Activated naive CD8-positive, alpha-beta T cell treated with anti-CD3 and anti-CD28 coated beads for 36 hours (primary cell): Measurements from ENCODE around the gene EIF2S2. TPM values are rescaled to one million over a fixed set of nuclear protein-coding genes. Genes with fewer than 3 reads are reported as not detected.
A peak's percentile ranks its signal among the peaks of the same experiment; 100 is the strongest.

Experiments
- DNase-seq: peaks from one replicate; pipeline ENCODE4 v3.0.0; 2021
- H3K27ac Mint-ChIP-seq: one replicate; pipeline ENCODE4 v1.8.0; 2022; ENCODE audit warnings: mild to moderate bottlenecking, moderate library complexity, mixed read lengths
- H3K27me3 Mint-ChIP-seq: one replicate; pipeline ENCODE4 v1.8.0; 2022; ENCODE audit warnings: mild to moderate bottlenecking, mixed read lengths
- H3K36me3 Mint-ChIP-seq: one replicate; pipeline ENCODE4 v1.8.0; 2021; ENCODE audit warnings: mild to moderate bottlenecking, mixed read lengths
- H3K4me1 Mint-ChIP-seq: one replicate; pipeline ENCODE4 v1.8.0; 2021; ENCODE audit warnings: mixed read lengths
- H3K4me3 Mint-ChIP-seq: one replicate; pipeline ENCODE4 v1.8.0; 2022; ENCODE audit warnings: mild to moderate bottlenecking, moderate library complexity, mixed read lengths
- H3K9me3 Mint-ChIP-seq: one replicate; pipeline ENCODE4 v1.8.0; 2022; ENCODE audit warnings: mixed read lengths
- total RNA-seq, 2 experiments: library from RNA; stranded (reverse); gene quantifications; one replicate each; pipeline ENCODE4 v1.2.3, GENCODE V29; 2021

EIF2S2 gene
- total RNA-seq, 2 experiments from 2014 or later: 177 to 179 TPM

- H3K4me3 Mint-ChIP-seq: no peak overlapping the region
- H3K36me3 Mint-ChIP-seq: no peaks in the 10 kb centered on the region
- no peak overlapping the region for H3K27ac Mint-ChIP-seq
- H3K4me1 Mint-ChIP-seq: peaks cover 8% of the 10 kb centered on the region
- H3K9me3 Mint-ChIP-seq: no peaks in the 10 kb centered on the region
- peak; percentile 45 for DNase-seq
- peaks cover 18% of the 10 kb centered on the region for H3K27me3 Mint-ChIP-seq
These were observed 17.6 kb upstream of the EIF2S2 start for GRCh38 chr20:34129518-34130162.

DNA sequence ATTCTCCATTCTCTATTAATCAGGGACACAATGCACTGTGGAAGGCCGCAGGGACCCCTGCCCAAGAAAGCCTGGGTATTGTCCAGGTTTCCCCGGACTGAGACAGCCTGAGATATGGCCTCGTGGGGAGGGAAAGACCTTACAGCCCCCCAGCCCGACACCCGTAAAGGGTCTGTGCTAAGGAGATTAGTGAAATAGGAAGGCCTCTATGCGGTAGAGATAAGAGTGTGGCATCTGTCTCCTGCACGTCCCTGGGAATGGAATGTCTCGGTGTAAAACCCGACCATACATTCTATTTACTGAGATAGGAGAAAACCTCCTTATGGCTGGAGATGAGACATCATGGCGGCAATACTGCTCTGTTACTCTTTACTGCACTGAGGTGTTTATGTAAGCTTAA lies 15.7 kb upstream of the EIF2S2 start:
- H3K27ac Mint-ChIP-seq: no peak overlapping the region
- no peaks in the 10 kb centered on the region for H3K9me3 Mint-ChIP-seq
- peaks cover 18% of the 10 kb centered on the region for H3K27me3 Mint-ChIP-seq
- H3K4me3 Mint-ChIP-seq: no peak overlapping the region
- H3K36me3 Mint-ChIP-seq: no peaks in the 10 kb centered on the region
- peaks cover 15% of the 10 kb centered on the region for H3K4me1 Mint-ChIP-seq
- DNase-seq: no peak

- Mint-ChIP-seq H3K4me3 (no peak overlapping the region), H3K4me1 (peaks cover 18% of the 10 kb centered on the region), H3K27me3 (peaks cover 13% of the 10 kb centered on the region), H3K27ac (no peak overlapping the region), H3K36me3 (no peaks in the 10 kb centered on the region), H3K9me3 (no peaks in the 10 kb centered on the region)
- DNase-seq: no peak
These were observed 12.6 kb upstream of the EIF2S2 start for GRCh38 chr20:34124469-34125249.

DNA sequence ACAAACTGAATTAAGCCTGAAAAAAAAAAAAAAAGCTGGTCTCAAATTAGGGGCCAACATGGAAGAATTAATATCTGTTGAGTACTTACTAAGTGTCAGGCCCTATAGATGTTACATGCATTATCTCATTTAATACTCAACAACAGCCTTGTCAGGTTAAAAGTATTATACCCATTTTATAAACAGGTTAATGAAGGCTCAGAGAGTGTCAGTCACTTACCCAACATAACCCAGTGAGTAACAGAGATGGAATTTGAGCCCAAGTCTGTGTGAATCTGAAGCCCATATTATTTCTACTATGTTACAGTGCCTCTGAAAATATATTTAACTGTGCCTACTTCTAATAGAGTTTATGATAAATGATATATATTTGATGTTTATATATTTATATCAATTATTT lies 11.3 kb upstream of the EIF2S2 start:
- Mint-ChIP-seq H3K4me1 (peaks cover 14% of the 10 kb centered on the region), H3K9me3 (no peaks in the 10 kb centered on the region), H3K27ac (no peak overlapping the region), H3K27me3 (peaks cover 12% of the 10 kb centered on the region), H3K4me3 (no peak overlapping the region), H3K36me3 (no peaks in the 10 kb centered on the region)
- DNase-seq: no peak

GRCh38 chr20:34122274-34122980 lies 10.4 kb upstream of the EIF2S2 start:
- no peak overlapping the region for H3K4me3 Mint-ChIP-seq
- peaks cover 9% of the 10 kb centered on the region for H3K27me3 Mint-ChIP-seq
- peaks cover 14% of the 10 kb centered on the region for H3K4me1 Mint-ChIP-seq
- no peak overlapping the region for H3K27ac Mint-ChIP-seq
- H3K9me3 Mint-ChIP-seq: no peaks in the 10 kb centered on the region
- DNase-seq: no peak
- no peaks in the 10 kb centered on the region for H3K36me3 Mint-ChIP-seq

- H3K27me3 Mint-ChIP-seq: no peaks in the 10 kb centered on the region
- no peak overlapping the region for H3K27ac Mint-ChIP-seq
- H3K9me3 Mint-ChIP-seq: no peaks in the 10 kb centered on the region
- no peak overlapping the region for H3K4me3 Mint-ChIP-seq
- no peak for DNase-seq
- peaks cover 14% of the 10 kb centered on the region for H3K4me1 Mint-ChIP-seq
- no peaks in the 10 kb centered on the region for H3K36me3 Mint-ChIP-seq
These were observed 8.2 kb upstream of the EIF2S2 start for GRCh38 chr20:34120213-34120612.

DNA sequence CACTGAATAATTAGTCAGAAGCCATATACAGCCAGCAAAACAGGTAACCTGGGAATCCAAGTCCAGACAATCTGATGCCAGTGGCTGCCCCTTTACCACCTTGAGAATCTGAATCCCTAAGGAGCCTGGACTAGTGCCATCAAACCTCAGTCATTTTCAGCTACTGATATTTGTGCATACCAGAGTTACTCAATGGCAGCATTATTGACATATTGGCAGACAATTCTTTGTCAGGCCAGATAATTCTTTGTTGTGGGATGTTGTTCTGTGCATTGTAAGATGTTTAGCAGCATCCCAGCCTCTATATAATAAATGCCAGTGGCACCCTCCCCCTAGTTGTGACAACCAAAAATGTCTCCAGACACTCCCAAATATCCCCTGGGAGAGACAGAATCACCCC lies 3.2 kb upstream of the EIF2S2 start:
- H3K27ac Mint-ChIP-seq: no peak overlapping the region
- no peak overlapping the region for H3K4me3 Mint-ChIP-seq
- H3K4me1 Mint-ChIP-seq: peaks cover 8% of the 10 kb centered on the region
- H3K9me3 Mint-ChIP-seq: no peaks in the 10 kb centered on the region
- peaks cover 14% of the 10 kb centered on the region for H3K36me3 Mint-ChIP-seq
- no peaks in the 10 kb centered on the region for H3K27me3 Mint-ChIP-seq
- DNase-seq: no peak

GRCh38 chr20:34114809-34115208 lies 2.8 kb upstream of the EIF2S2 start:
- H3K4me3 Mint-ChIP-seq: no peak overlapping the region
- no peak overlapping the region for H3K27ac Mint-ChIP-seq

GRCh38 chr20:34112600-34113101 lies 608 bp upstream of the EIF2S2 start:
- Mint-ChIP-seq H3K27me3 (no peaks in the 10 kb centered on the region), H3K9me3 (no peaks in the 10 kb centered on the region), H3K4me3 (peak overlapping the region; percentile 94), H3K27ac (peak overlapping the region; percentile 98), H3K4me1 (peaks cover 30% of the 10 kb centered on the region), H3K36me3 (peaks cover 37% of the 10 kb centered on the region)
- DNase-seq: no peak

More at GRCh38 chr20:34114809-34115208, 2.8 kb upstream of the EIF2S2 start:
- peaks cover 17% of the 10 kb centered on the region for H3K36me3 Mint-ChIP-seq
- no peak for DNase-seq
- H3K4me1 Mint-ChIP-seq: peaks cover 11% of the 10 kb centered on the region
- no peaks in the 10 kb centered on the region for H3K9me3 Mint-ChIP-seq
- H3K27me3 Mint-ChIP-seq: no peaks in the 10 kb centered on the region

DNA sequence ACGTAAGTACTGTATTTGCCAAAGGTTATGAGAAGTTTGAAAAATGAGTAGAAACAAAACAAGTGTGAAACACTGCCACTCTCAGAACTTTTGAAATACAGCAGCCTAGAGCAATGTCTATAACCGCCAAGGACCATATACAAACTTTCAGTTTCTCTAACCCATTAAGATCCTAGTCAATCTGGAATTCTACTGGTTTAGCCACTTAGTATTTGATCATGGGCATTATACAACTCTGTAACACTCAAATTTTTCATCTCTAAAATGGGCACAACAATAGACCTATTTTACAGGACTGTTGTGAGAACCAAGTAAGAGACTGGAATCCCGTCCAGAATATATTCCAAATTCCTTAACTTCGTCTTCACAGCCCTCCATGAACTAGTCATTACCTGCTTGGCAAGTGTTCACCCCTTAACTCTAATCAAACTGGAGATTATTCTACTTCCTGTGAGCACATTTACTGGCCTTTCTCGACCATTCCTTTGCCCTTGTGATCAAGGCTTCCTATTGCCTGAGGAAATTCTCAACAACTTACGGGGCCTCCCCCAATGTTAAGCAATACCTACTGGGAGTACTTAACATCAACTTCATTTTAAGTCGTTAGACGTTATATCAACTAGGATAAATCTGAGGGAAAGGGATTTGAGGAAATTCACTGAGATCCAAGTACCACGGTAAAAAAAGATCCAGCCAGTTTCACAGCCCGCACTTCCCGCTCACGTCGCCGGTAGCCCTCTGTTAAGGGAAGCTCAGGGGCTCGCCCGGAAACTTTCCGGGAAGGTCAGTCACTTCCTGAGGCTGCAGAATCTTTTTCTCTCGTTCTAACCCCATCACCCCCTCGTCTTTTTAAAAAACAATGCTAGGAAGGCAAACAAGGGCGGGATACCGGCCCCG lies 1.1 kb downstream of the EIF2S2 start:
- H3K4me1 Mint-ChIP-seq: peaks cover 44% of the 10 kb centered on the region
- peaks cover 49% of the 10 kb centered on the region for H3K36me3 Mint-ChIP-seq
- no peak for DNase-seq
- H3K27me3 Mint-ChIP-seq: no peaks in the 10 kb centered on the region
- no peaks in the 10 kb centered on the region for H3K9me3 Mint-ChIP-seq
- H3K27ac Mint-ChIP-seq: peak overlapping the region; percentile 98
- H3K4me3 Mint-ChIP-seq: peak overlapping the region; percentile 94

- peak overlapping the region; percentile 94 for H3K4me3 Mint-ChIP-seq
- DNase-seq: no peak
- H3K27ac Mint-ChIP-seq: peak overlapping the region; percentile 98
- peaks cover 52% of the 10 kb centered on the region for H3K4me1 Mint-ChIP-seq
- H3K27me3 Mint-ChIP-seq: no peaks in the 10 kb centered on the region
- H3K36me3 Mint-ChIP-seq: peaks cover 57% of the 10 kb centered on the region
- no peaks in the 10 kb centered on the region for H3K9me3 Mint-ChIP-seq
These were observed 1.9 kb downstream of the EIF2S2 start for GRCh38 chr20:34110025-34110744.

- peaks cover 64% of the 10 kb centered on the region for H3K36me3 Mint-ChIP-seq
- no peak for DNase-seq
- H3K27me3 Mint-ChIP-seq: no peaks in the 10 kb centered on the region
- peak overlapping the region; percentile 76 for H3K4me3 Mint-ChIP-seq
- H3K9me3 Mint-ChIP-seq: no peaks in the 10 kb centered on the region
- H3K4me1 Mint-ChIP-seq: peaks cover 56% of the 10 kb centered on the region
- H3K27ac Mint-ChIP-seq: peak overlapping the region; percentile 48
These were observed 2.6 kb downstream of the EIF2S2 start for GRCh38 chr20:34109442-34109841.

DNA sequence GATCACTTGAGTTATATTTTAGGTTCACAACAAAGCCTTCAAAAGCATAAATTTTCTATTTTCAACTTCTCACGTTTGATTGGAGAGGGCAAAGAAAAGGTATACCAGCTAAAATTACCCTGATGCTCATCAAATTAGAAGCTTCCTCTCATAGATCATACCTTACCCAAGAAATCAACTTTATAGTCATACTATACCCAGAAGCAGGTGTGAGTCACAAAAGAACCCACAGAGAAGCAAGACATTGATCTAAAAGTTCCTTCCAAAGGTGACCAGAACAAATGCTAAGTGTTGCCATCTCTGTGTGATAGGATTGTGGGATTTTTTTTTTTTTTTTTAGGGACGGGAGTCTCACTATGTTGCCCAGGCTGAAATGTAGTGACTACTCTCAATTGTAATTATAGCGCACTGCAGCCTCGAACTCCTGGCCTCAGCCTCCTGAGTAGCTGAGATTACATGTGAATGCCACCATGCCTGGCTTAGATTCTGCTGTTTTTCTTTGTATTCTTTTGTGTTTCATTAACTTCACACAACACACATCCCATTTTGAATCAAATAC lies 3.3 kb downstream of the EIF2S2 start:
- peaks cover 70% of the 10 kb centered on the region for H3K36me3 Mint-ChIP-seq
- H3K4me1 Mint-ChIP-seq: peaks cover 61% of the 10 kb centered on the region
- H3K27ac Mint-ChIP-seq: peak overlapping the region; percentile 67
- H3K27me3 Mint-ChIP-seq: no peaks in the 10 kb centered on the region
- H3K9me3 Mint-ChIP-seq: no peaks in the 10 kb centered on the region
- DNase-seq: no peak
- H3K4me3 Mint-ChIP-seq: peak overlapping the region; percentile 76
